Activated naive CD4-positive, alpha-beta T cell treated with anti-CD3 and anti-CD28 coated beads, Interleukin-2, amount 50 U/mL, for 16 hours (primary cell): ENCODE results near the gene KRT37.
"Not testable (repeated sequence)": the region's sequence is repeated elsewhere in the genome, so short reads cannot be mapped to it uniquely, and the experiment has no call there.

Source experiments
- DNase-seq: peaks from one replicate; pipeline ENCODE4 v3.0.0-alpha.2; 2020

Gene KRT37

GRCh38 chr17:41434005-41434404 lies 9.6 kb upstream of the KRT37 start:
- DNase-seq = no peak

- no peak for DNase-seq
Observed at GRCh38 chr17:41433586-41433985, 9.2 kb upstream of the KRT37 start.

- DNase-seq = not testable (repeated sequence)
Observed at GRCh38 chr17:41430376-41430775, 6.0 kb upstream of the KRT37 start.

- DNase-seq = no peak
Observed at GRCh38 chr17:41429667-41430066, 5.3 kb upstream of the KRT37 start.

- DNase-seq = no peak
Observed at GRCh38 chr17:41428591-41429291, 4.4 kb upstream of the KRT37 start.

GRCh38 chr17:41422586-41422985 lies 1.8 kb downstream of the KRT37 start:
- not testable (repeated sequence) for DNase-seq

- no peak for DNase-seq
Observed at GRCh38 chr17:41421617-41422016, 2.8 kb downstream of the KRT37 start.

GRCh38 chr17:41421116-41421515 lies 3.3 kb downstream of the KRT37 start:
- no peak for DNase-seq

- DNase-seq = no peak
Observed at GRCh38 chr17:41420134-41420533, 4.3 kb downstream of the KRT37 start.

GRCh38 chr17:41419716-41420115 lies 4.7 kb downstream of the KRT37 start:
- no peak for DNase-seq

GRCh38 chr17:41418116-41418860 lies 6.1 kb downstream of the KRT37 start:
- DNase-seq = no peak

GRCh38 chr17:41417576-41418015 lies 6.8 kb downstream of the KRT37 start:
- no peak for DNase-seq

GRCh38 chr17:41417127-41417526 lies 7.3 kb downstream of the KRT37 start:
- no peak for DNase-seq

GRCh38 chr17:41416479-41416878 lies 7.9 kb downstream of the KRT37 start:
- no peak for DNase-seq

GRCh38 chr17:41415833-41416335 lies 8.5 kb downstream of the KRT37 start:
- no peak for DNase-seq

GRCh38 chr17:41415411-41415810 lies 9.0 kb downstream of the KRT37 start:
- no peak for DNase-seq

GRCh38 chr17:41413982-41414381 lies 10.4 kb downstream of the KRT37 start:
- DNase-seq = no peak

GRCh38 chr17:41413353-41413957 lies 10.9 kb downstream of the KRT37 start:
- no peak for DNase-seq

GRCh38 chr17:41411072-41411840 lies 13.1 kb downstream of the KRT37 start:
- no peak for DNase-seq

- DNase-seq = no peak
Observed at GRCh38 chr17:41407226-41407625, 17.2 kb downstream of the KRT37 start.

- DNase-seq = no peak
Observed at GRCh38 chr17:41406205-41406604, 18.2 kb downstream of the KRT37 start.

GRCh38 chr17:41404024-41404671 lies 20.2 kb downstream of the KRT37 start:
- peak; percentile 45 for DNase-seq
